ENCODE measurements around the gene SLC25A13. TPM values are rescaled to one million over a fixed set of nuclear protein-coding genes. Genes with fewer than 3 reads are reported as not detected.

The SLC25A13 gene
- total RNA-seq, 1 donor from 2014 or later: 47.4 TPM

DNA sequence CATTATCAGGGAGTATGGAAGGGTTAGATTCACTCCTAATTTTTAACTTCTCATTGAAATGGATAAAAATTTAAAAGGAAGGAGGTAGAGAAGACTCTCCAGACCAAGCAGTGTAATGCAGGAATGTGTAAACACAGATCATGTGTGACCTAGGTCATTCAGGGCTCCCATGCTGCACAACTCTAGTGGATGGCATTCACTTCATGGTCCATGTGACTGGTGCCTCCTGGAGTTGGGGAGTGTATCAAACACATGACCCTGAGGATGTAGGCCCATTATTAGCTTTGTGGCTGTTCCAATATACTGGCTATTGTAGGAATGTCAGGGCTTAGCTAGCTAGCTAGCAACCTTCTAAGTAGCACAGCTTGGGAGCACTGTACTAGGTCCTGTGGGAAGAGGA is 109.9 kb downstream of the SLC25A13 start:
- peaks cover 7% of the 10 kb centered on the region for H3K9me3 Mint-ChIP-seq
- no peak overlapping the region for H3K27ac Mint-ChIP-seq
- TF ChIP-seq, protein P1, sequence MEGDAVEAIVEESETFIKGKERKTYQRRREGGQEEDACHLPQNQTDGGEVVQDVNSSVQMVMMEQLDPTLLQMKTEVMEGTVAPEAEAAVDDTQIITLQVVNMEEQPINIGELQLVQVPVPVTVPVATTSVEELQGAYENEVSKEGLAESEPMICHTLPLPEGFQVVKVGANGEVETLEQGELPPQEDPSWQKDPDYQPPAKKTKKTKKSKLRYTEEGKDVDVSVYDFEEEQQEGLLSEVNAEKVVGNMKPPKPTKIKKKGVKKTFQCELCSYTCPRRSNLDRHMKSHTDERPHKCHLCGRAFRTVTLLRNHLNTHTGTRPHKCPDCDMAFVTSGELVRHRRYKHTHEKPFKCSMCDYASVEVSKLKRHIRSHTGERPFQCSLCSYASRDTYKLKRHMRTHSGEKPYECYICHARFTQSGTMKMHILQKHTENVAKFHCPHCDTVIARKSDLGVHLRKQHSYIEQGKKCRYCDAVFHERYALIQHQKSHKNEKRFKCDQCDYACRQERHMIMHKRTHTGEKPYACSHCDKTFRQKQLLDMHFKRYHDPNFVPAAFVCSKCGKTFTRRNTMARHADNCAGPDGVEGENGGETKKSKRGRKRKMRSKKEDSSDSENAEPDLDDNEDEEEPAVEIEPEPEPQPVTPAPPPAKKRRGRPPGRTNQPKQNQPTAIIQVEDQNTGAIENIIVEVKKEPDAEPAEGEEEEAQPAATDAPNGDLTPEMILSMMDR (IDR thresholded peaks at IDR 0.05; ENCODE audit: unreplicated experiment): no peak
- no peak for DNase-seq (ENCODE audit: low spot score in 2 of 2, unreplicated experiment in 2 of 2)
- H3K4me3 Mint-ChIP-seq: no peak overlapping the region
- H3K4me1 Mint-ChIP-seq: peaks cover 1% of the 10 kb centered on the region
- H3K27me3 Mint-ChIP-seq (ENCODE audit: low read depth): no peaks in the 10 kb centered on the region
- peaks cover 11% of the 10 kb centered on the region for H3K36me3 Mint-ChIP-seq

DNA sequence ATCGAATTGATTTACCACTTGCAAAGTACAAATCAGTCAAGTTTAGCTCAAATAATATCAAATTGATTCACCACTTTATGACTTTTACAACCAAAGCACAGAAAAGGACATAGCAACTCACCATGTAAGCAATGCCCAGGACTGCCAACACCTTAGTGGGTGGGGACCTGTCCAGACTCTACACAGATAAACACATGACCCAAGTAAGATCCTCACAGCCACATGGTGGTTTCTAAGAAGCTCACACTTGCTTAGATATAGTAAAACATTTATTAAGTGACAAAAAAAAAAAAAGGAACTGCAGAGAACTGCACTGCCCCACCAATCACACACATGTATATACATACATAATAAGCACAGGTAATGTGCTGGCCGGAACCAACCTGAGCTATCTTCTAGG is 116.2 kb downstream of the SLC25A13 start:
- DNase-seq (ENCODE audit: low spot score in 2 of 2, unreplicated experiment in 2 of 2): no peak
- H3K36me3 Mint-ChIP-seq: peaks cover 4% of the 10 kb centered on the region
- TF ChIP-seq, protein P1 (IDR thresholded peaks at IDR 0.05; ENCODE audit: unreplicated experiment): no peak
- H3K4me3 Mint-ChIP-seq: no peak overlapping the region
- H3K9me3 Mint-ChIP-seq: no peaks in the 10 kb centered on the region
- no peak overlapping the region for H3K27ac Mint-ChIP-seq
- peaks cover 1% of the 10 kb centered on the region for H3K4me1 Mint-ChIP-seq
- H3K27me3 Mint-ChIP-seq (ENCODE audit: low read depth): no peaks in the 10 kb centered on the region

DNA sequence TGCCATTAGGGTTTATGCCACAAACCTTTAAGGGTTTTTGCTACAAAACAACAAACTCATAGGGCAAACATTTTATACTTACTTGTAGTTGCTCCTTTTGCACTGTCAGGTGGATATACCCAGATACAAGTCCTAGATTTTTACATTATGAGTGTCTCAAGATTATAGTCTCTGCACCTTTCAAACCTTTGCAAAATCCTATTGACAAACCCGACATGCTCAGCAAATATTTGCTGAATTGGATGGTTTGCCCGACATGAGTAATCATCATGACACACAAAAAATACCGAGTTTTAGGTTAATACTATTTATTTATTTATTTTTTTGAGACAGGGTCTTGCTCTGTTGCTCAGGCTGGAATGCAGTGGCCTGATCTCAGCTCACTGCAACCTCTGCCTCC is 117.3 kb downstream of the SLC25A13 start:
- H3K36me3 Mint-ChIP-seq: peaks cover 4% of the 10 kb centered on the region
- peaks cover 3% of the 10 kb centered on the region for H3K4me1 Mint-ChIP-seq
- H3K9me3 Mint-ChIP-seq: no peaks in the 10 kb centered on the region
- no peak overlapping the region for H3K27ac Mint-ChIP-seq
- no peak overlapping the region for H3K4me3 Mint-ChIP-seq
- no peaks in the 10 kb centered on the region for H3K27me3 Mint-ChIP-seq (ENCODE audit: low read depth)
- DNase-seq (ENCODE audit: low spot score in 2 of 2, unreplicated experiment in 2 of 2): no peak
- TF ChIP-seq, protein P1 (IDR thresholded peaks at IDR 0.05; ENCODE audit: unreplicated experiment): no peak

DNA sequence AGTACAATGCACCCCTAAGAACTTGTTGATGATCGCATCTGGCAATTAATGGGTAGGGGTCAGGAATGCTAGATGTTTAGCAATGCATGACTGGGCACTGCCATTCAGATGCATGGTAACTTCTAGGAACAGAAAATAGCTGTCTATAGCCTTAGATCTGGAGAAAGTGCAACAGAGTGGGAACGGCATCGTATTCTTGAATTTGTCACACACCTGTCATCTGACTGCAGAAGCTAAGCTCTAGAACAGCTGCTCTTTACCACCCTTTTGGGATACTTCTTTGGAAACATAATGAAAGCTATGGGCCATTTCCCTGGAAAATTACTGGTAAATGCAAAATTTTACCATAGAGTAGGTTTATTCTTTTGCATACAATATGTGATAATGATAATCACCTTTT is 118.1 kb downstream of the SLC25A13 start:
- Mint-ChIP-seq H3K4me1 (peaks cover 10% of the 10 kb centered on the region), H3K27ac (no peak overlapping the region), H3K36me3 (peaks cover 4% of the 10 kb centered on the region), H3K9me3 (no peaks in the 10 kb centered on the region), H3K4me3 (no peak overlapping the region), H3K27me3 (ENCODE audit: low read depth) (no peaks in the 10 kb centered on the region)
- DNase-seq (ENCODE audit: low spot score in 2 of 2, unreplicated experiment in 2 of 2): no peak
- TF ChIP-seq, protein P1 (IDR thresholded peaks at IDR 0.05; ENCODE audit: unreplicated experiment): no peak

DNA sequence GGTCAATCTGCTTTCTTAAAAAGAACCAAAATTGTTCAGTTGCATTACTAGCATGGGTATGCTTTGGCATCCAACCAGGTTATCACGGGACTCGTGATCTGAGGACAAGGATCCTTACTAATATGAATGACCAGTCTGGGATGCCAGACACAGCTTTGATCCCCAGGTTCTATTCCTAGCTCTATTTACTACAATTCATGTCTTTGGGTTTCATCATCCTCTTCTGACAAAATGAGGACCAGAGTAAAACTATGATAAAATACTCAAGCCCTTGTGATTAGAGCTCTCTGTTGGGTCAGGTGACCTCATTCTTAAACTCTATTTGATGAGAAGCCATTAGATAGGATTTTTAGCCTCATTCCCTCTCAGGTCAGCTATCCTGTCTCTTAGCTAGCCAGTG is 119.8 kb downstream of the SLC25A13 start:
- DNase-seq (ENCODE audit: low spot score in 2 of 2, unreplicated experiment in 2 of 2): no peak
- no peak overlapping the region for H3K4me3 Mint-ChIP-seq
- no peaks in the 10 kb centered on the region for H3K9me3 Mint-ChIP-seq
- no peak overlapping the region for H3K27ac Mint-ChIP-seq
- no peaks in the 10 kb centered on the region for H3K27me3 Mint-ChIP-seq (ENCODE audit: low read depth)
- no peaks in the 10 kb centered on the region for H3K36me3 Mint-ChIP-seq
- TF ChIP-seq, protein P1 (IDR thresholded peaks at IDR 0.05; ENCODE audit: unreplicated experiment): no peak
- peaks cover 25% of the 10 kb centered on the region for H3K4me1 Mint-ChIP-seq

DNA sequence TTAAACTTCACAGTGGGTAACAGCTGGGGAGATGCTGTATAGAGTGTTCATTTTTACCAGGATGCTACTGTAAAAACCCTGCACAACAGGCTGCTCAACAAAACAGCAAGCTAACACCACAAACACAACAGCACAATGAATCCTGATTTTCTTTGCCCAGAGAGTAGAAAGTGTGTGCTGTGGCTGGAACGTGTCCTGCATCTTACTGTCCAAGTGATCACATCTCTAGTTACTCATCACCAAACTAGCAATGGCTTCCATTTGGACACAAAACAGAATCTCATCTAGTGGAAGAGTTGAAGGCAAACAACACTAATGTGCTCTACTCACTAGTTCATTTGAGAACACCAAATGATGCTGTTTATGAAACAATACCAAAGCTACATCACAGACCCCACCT is 121.2 kb downstream of the SLC25A13 start:
- Mint-ChIP-seq H3K36me3 (no peaks in the 10 kb centered on the region), H3K27me3 (ENCODE audit: low read depth) (no peaks in the 10 kb centered on the region), H3K27ac (no peak overlapping the region), H3K4me3 (no peak overlapping the region), H3K9me3 (no peaks in the 10 kb centered on the region), H3K4me1 (peaks cover 27% of the 10 kb centered on the region)
- TF ChIP-seq, protein P1 (IDR thresholded peaks at IDR 0.05; ENCODE audit: unreplicated experiment): no peak
- DNase-seq (ENCODE audit: low spot score in 2 of 2, unreplicated experiment in 2 of 2): no peak
